K562 (cell line): ENCODE measurements around the gene CHCHD6. TPM values are rescaled to one million over a fixed set of nuclear protein-coding genes. Genes with fewer than 3 reads are reported as not detected.

Experiments used
- ATAC-seq: fragments of 200-7000 bp; cut with Tn5 transposase; 3 replicates; pipeline ENCODE4 v1.9.1; 2020; ENCODE audit warnings: moderate library complexity
- BruUV-seq: library from RNA; stranded (reverse); fragments of 400-500 nt; replicated peaks from 2 replicates; lab custom pipeline; 2021; lab: Mats Ljungman, UMichigan
- CTCF ChIA-PET: fragments of 300-600 bp; formaldehyde crosslinking; extraction: SDS; loops from one replicate; lab custom pipeline; 2021; ENCODE audit warnings: low intra/inter-chr PET ratio; lab: Yijun Ruan, JAX
- POLR2A ChIA-PET: fragments of 300-600, 350-650 bp; sonication (Branson Sonifier 250); formaldehyde crosslinking; extraction: SDS; loops from one replicate; lab custom pipeline; 2021; ENCODE audit warnings: antibody characterized with exemption, inconsistent platforms; lab: Yijun Ruan, JAX
- DNase-seq, 4 experiments: peaks; one replicate each; pipeline versions ENCODE4 v3.0.0 to v3.0.0-alpha.2; 2011 to 2018; ENCODE audit warnings: low spot score in 3 of 4, mixed read lengths in 3 of 4; ENCODE audit errors: extremely low read depth in 1 of 4
- FAIRE-seq: peaks from 2 replicates; lab custom pipeline; 2011; peaks lifted over from hg19 to GRCh38; lab: Jason Lieb, UNC
- H2AFZ ChIP-seq: 2 replicates; pipeline ENCODE4 v1.6.0; 2011; ENCODE audit warnings: low read depth, low read length, control low read depth, inconsistent platforms
- H3K27ac ChIP-seq: fragments of 200-600 bp; 3 replicates; pipeline ENCODE4 v1.8.0; 2011; ENCODE audit warnings: low read depth, mild to moderate bottlenecking, control low read depth, inconsistent platforms, low read length, moderate library complexity, mixed read lengths; ENCODE audit errors: extremely low read depth
- H3K27me3 ChIP-seq, 2 experiments: fragments of 300-600 bp in 1 of 2; 2 replicates in 1 of 2; 3 replicates in 1 of 2; pipeline versions ENCODE4 v1.6.0 to v1.8.0; 2011; ENCODE audit warnings: inconsistent platforms in 2 of 2, low read length in 2 of 2, mild to moderate bottlenecking in 1 of 2, mixed read lengths in 1 of 2, moderate library complexity in 1 of 2; ENCODE audit not compliant: control insufficient read depth in 2 of 2, insufficient read depth in 2 of 2
- H3K36me3 ChIP-seq: fragments of 300-600 bp; 3 replicates; pipeline ENCODE4 v1.8.0; 2011; ENCODE audit warnings: mild to moderate bottlenecking, low read length, inconsistent platforms; ENCODE audit not compliant: control insufficient read depth, insufficient read depth
- H3K4me1 ChIP-seq, 2 experiments: fragments of 200-600 bp in 1 of 2; replicated peaks in 1 of 2; 2 replicates in 1 of 2; 3 replicates in 1 of 2; pipeline versions ENCODE4 v1.5.1 to v1.8.0; 2011; ENCODE audit warnings: inconsistent platforms in 2 of 2, low read length in 2 of 2, mild to moderate bottlenecking in 1 of 2, mixed read lengths in 1 of 2, moderate library complexity in 1 of 2; ENCODE audit not compliant: control insufficient read depth in 2 of 2, insufficient read depth in 2 of 2
- H3K4me2 ChIP-seq: 2 replicates; pipeline ENCODE4 v1.6.1; 2011; ENCODE audit warnings: low read length, control low read depth, inconsistent platforms, mixed read lengths; ENCODE audit not compliant: insufficient read depth
- H3K4me3 ChIP-seq: fragments of 200-600 bp; sonication (generic), shearing (Covaris generic); 2 replicates; pipeline ENCODE4 v1.5.1; 2016; ENCODE audit warnings: control low read depth, inconsistent platforms
- H3K79me2 ChIP-seq: fragments of 200-600 bp; 3 replicates; pipeline ENCODE4 v1.8.0; 2011; ENCODE audit warnings: low read length, inconsistent platforms; ENCODE audit not compliant: control insufficient read depth, insufficient read depth
- H3K9ac ChIP-seq, 2 experiments: 2 replicates each; pipeline versions ENCODE4 v1.6.0 to v1.6.1; 2011; ENCODE audit warnings: low read depth in 2 of 2, low read length in 2 of 2, control low read depth in 1 of 2, inconsistent platforms in 1 of 2, mild to moderate bottlenecking in 1 of 2, mixed read lengths in 1 of 2; ENCODE audit not compliant: insufficient read depth in 1 of 2
- H3K9me1 ChIP-seq: one replicate; pipeline ENCODE4 v1.6.0; 2011; ENCODE audit warnings: inconsistent platforms, mild to moderate bottlenecking, low read length, moderate library complexity; ENCODE audit not compliant: control insufficient read depth, insufficient read depth
- H3K9me3 ChIP-seq: replicated peaks from 2 replicates; pipeline ENCODE4 v1.5.1; 2011; ENCODE audit warnings: low read depth, low read length, inconsistent platforms; ENCODE audit not compliant: control insufficient read depth, insufficient read depth
- H4K20me1 ChIP-seq: replicated peaks from 2 replicates; pipeline ENCODE4 v1.6.1; 2011; ENCODE audit warnings: low read length, inconsistent platforms, mixed read lengths; ENCODE audit not compliant: control insufficient read depth, insufficient read depth
- EHMT2 ChIP-seq: fragments of 450-650 bp; IDR thresholded peaks from 2 replicates; pipeline ENCODE4 v1.6.1; 2018; ENCODE audit warnings: antibody characterized with exemption
- IFI16 ChIP-seq: fragments of 250-450 bp; sonication (Bioruptor Pico); IDR thresholded peaks from 2 replicates; pipeline ENCODE4 v2.1.2; 2022; ENCODE audit warnings: mild to moderate bottlenecking, inconsistent platforms
- NR3C1 ChIP-seq: sonication (generic); formaldehyde crosslinking; IDR thresholded peaks from 2 replicates; pipeline ENCODE4 v1.8.1; 2022; ENCODE audit warnings: missing genetic modification reagents
- PHB ChIP-seq: fragments of 250-450 bp; sonication (Bioruptor Pico); IDR thresholded peaks from 2 replicates; pipeline ENCODE4 v1.5.0; 2021
- SMARCA4 ChIP-seq: fragments of 450-650 bp; IDR thresholded peaks from 2 replicates; pipeline ENCODE4 v1.6.1; 2016
- YBX1 ChIP-seq: fragments of 450-650 bp; IDR thresholded peaks from 2 replicates; pipeline ENCODE4 v1.7.1; 2016; ENCODE audit warnings: mild to moderate bottlenecking
- whole genome bisulfite sequencing: fragments of 100-300 bp; shearing (Covaris generic); methylation state at CpG from one replicate; pipeline ENCODE4 v1.1.6; 2016; ENCODE audit warnings: low coverage, mixed read lengths; ENCODE audit not compliant: insufficient coverage; ENCODE audit errors: missing lambda C conversion rate; 5-methylcytosine and 5-hydroxymethylcytosine counted together
- in situ Hi-C: fragments of 300-500 bp; cut with MboI; formaldehyde crosslinking; loops from 4 replicates; pipeline ENCODE4 v1.15.0; 2018; ENCODE audit warnings: inconsistent platforms, mixed read lengths
- intact Hi-C: fragments of 100-400 bp; cut with micrococcal nuclease; formaldehyde crosslinking; loops from 2 replicates; pipeline ENCODE4 v1.14.2; 2022
- polyA plus RNA-seq, 8 experiments: library from polyadenylated mRNA; depleted of rRNA in 4 of 8; stranded (reverse) in 5 of 8; unstranded in 3 of 8; fragments of >200 nt; fragmentation: Nextera tagmentation in 2 of 8; fragmentation: Illumina TruSeq in 1 of 8; extraction: Ambion mirVana in 2 of 8; extraction: Trizol in 1 of 8; gene quantifications; 2 replicates each; pipeline versions ENCODE4 v1.2.1 to v1.2.3, GENCODE V29; 2011 to 2014; ENCODE audit warnings: inconsistent platforms in 1 of 8, missing spikeins in 1 of 8
- total RNA-seq, 7 experiments: library from RNA; depleted of rRNA in 6 of 7; stranded (reverse); fragments of >200 nt in 6 of 7; fragmentation: Illumina TruSeq in 2 of 7; extraction: Trizol in 2 of 7; gene quantifications; 2 replicates each; pipeline versions ENCODE4 v1.2.1 to v1.2.3, GENCODE V29; 2011 to 2021; ENCODE audit warnings: low replicate concordance in 1 of 7

Gene CHCHD6
- total and polyA plus RNA-seq, 9 of the 15 experiments (the other 6 are each of a cell fraction or from before 2014, with no cell fraction given), result 4.6 to 18.6 (median 10.9) TPM

- Histone ChIP-seq H2AFZ (no peak overlapping the region), H3K9ac (no peak overlapping the region), H3K4me3 (no peak overlapping the region), H3K4me2 (no peak overlapping the region), H3K27me3 (no peaks in the 10 kb centered on the region), H3K36me3 (no peaks in the 10 kb centered on the region), H4K20me1 (peaks cover 15% of the 10 kb centered on the region; the same call in 1 of the 2 replicates), H3K27ac (no peak overlapping the region), H3K79me2 (peaks cover under 1% of the 10 kb centered on the region; the same call in 1 of the 3 replicates), H3K9me1 (no peaks in the 10 kb centered on the region), H3K4me1 (no peaks in the 10 kb centered on the region; a peak in 1 of 5 replicates), H3K9me3 (no peaks in the 10 kb centered on the region)
- CTCF ChIA-PET, result no interaction called here
- ATAC-seq, result no peak
- in situ Hi-C loops, result no loop called here
- FAIRE-seq, result no peak
- intact Hi-C loops, result no loop called here
- TF ChIP-seq PHB (CRISPR knock-in tag), result no peak
- no peak for TF ChIP-seq SMARCA4
- no peak for TF ChIP-seq YBX1
- TF ChIP-seq IFI16 (CRISPR knock-in tag), result no peak
- no peak for TF ChIP-seq NR3C1 (CRISPR knock-in tag)
- TF ChIP-seq EHMT2, result no peak
- no TSS peak for BruUV-seq
- POLR2A ChIA-PET, result interaction anchor here (0.6 kb wide), 2 partner anchors 29 to 1517 kb away, joined by 3 to 5 read pairs; no protein-coding TSS in a partner anchor
- DNase-seq, result no peak
- WGBS, result 17% methylated on average over 4 of the region's 7 CpGs
These were observed 12.0 kb downstream of the CHCHD6 start for GRCh38 chr3:126716057-126716456.
